SU-DHL-6 (cell line): ENCODE data around the gene USP31.

Experiments
- CTCF ChIP-seq: fragments of 200-600 bp; sonication (generic); IDR thresholded peaks from one replicate; pipeline ENCODE4 v1.5.1; 2017; ENCODE audit warnings: antibody characterized with exemption, mild to moderate bottlenecking, low read length, moderate library complexity; ENCODE audit not compliant: insufficient read depth, poor library complexity, severe bottlenecking
- EZH2phosphoT487 ChIP-seq: fragments of 200-600 bp; sonication (generic), shearing (Covaris generic); conservative IDR thresholded peaks from 2 replicates; pipeline ENCODE4 v1.6.1; 2018; ENCODE audit warnings: mild to moderate bottlenecking, antibody characterized with exemption, low read length, moderate library complexity, mixed read lengths

GRCh38 chr16:23122144-23122543 is 27.1 kb downstream of the USP31 start:
- TF ChIP-seq EZH2phosphoT487 (no peak), CTCF (no peak)
